K562 (cell line): Measurements from ENCODE around the gene TTC8. TPM values are rescaled to one million over a fixed set of nuclear protein-coding genes. Genes with fewer than 3 reads are reported as not detected.

Experiments used
- ATAC-seq: fragments of 200-7000 bp; cut with Tn5 transposase; 3 replicates; pipeline ENCODE4 v1.9.1; 2020; ENCODE audit warnings: moderate library complexity
- BruUV-seq: library from RNA; stranded (reverse); fragments of 400-500 nt; replicated peaks from 2 replicates; lab custom pipeline; 2021; lab: Mats Ljungman, UMichigan
- CTCF ChIA-PET: fragments of 300-600 bp; formaldehyde crosslinking; extraction: SDS; loops from one replicate; lab custom pipeline; 2021; ENCODE audit warnings: low intra/inter-chr PET ratio; lab: Yijun Ruan, JAX
- POLR2A ChIA-PET: fragments of 300-600, 350-650 bp; sonication (Branson Sonifier 250); formaldehyde crosslinking; extraction: SDS; loops from one replicate; lab custom pipeline; 2021; ENCODE audit warnings: antibody characterized with exemption, inconsistent platforms; lab: Yijun Ruan, JAX
- DNase-seq, 4 experiments: peaks; one replicate each; pipeline versions ENCODE4 v3.0.0 to v3.0.0-alpha.2; 2011 to 2018; ENCODE audit warnings: low spot score in 3 of 4, mixed read lengths in 3 of 4; ENCODE audit errors: extremely low read depth in 1 of 4
- FAIRE-seq: peaks from 2 replicates; lab custom pipeline; 2011; peaks lifted over from hg19 to GRCh38; lab: Jason Lieb, UNC
- H2AFZ ChIP-seq: 2 replicates; pipeline ENCODE4 v1.6.0; 2011; ENCODE audit warnings: low read depth, low read length, control low read depth, inconsistent platforms
- H3K27ac ChIP-seq: fragments of 200-600 bp; 3 replicates; pipeline ENCODE4 v1.8.0; 2011; ENCODE audit warnings: low read depth, mild to moderate bottlenecking, control low read depth, inconsistent platforms, low read length, moderate library complexity, mixed read lengths; ENCODE audit errors: extremely low read depth
- H3K27me3 ChIP-seq, 2 experiments: fragments of 300-600 bp in 1 of 2; 2 replicates in 1 of 2; 3 replicates in 1 of 2; pipeline versions ENCODE4 v1.6.0 to v1.8.0; 2011; ENCODE audit warnings: inconsistent platforms in 2 of 2, low read length in 2 of 2, mild to moderate bottlenecking in 1 of 2, mixed read lengths in 1 of 2, moderate library complexity in 1 of 2; ENCODE audit not compliant: control insufficient read depth in 2 of 2, insufficient read depth in 2 of 2
- H3K36me3 ChIP-seq: fragments of 300-600 bp; 3 replicates; pipeline ENCODE4 v1.8.0; 2011; ENCODE audit warnings: mild to moderate bottlenecking, low read length, inconsistent platforms; ENCODE audit not compliant: control insufficient read depth, insufficient read depth
- H3K4me1 ChIP-seq, 2 experiments: fragments of 200-600 bp in 1 of 2; replicated peaks in 1 of 2; 2 replicates in 1 of 2; 3 replicates in 1 of 2; pipeline versions ENCODE4 v1.5.1 to v1.8.0; 2011; ENCODE audit warnings: inconsistent platforms in 2 of 2, low read length in 2 of 2, mild to moderate bottlenecking in 1 of 2, mixed read lengths in 1 of 2, moderate library complexity in 1 of 2; ENCODE audit not compliant: control insufficient read depth in 2 of 2, insufficient read depth in 2 of 2
- H3K4me2 ChIP-seq: 2 replicates; pipeline ENCODE4 v1.6.1; 2011; ENCODE audit warnings: low read length, control low read depth, inconsistent platforms, mixed read lengths; ENCODE audit not compliant: insufficient read depth
- H3K4me3 ChIP-seq: fragments of 200-600 bp; sonication (generic), shearing (Covaris generic); 2 replicates; pipeline ENCODE4 v1.5.1; 2016; ENCODE audit warnings: control low read depth, inconsistent platforms
- H3K79me2 ChIP-seq: fragments of 200-600 bp; 3 replicates; pipeline ENCODE4 v1.8.0; 2011; ENCODE audit warnings: low read length, inconsistent platforms; ENCODE audit not compliant: control insufficient read depth, insufficient read depth
- H3K9ac ChIP-seq, 2 experiments: 2 replicates each; pipeline versions ENCODE4 v1.6.0 to v1.6.1; 2011; ENCODE audit warnings: low read depth in 2 of 2, low read length in 2 of 2, control low read depth in 1 of 2, inconsistent platforms in 1 of 2, mild to moderate bottlenecking in 1 of 2, mixed read lengths in 1 of 2; ENCODE audit not compliant: insufficient read depth in 1 of 2
- H3K9me1 ChIP-seq: one replicate; pipeline ENCODE4 v1.6.0; 2011; ENCODE audit warnings: inconsistent platforms, mild to moderate bottlenecking, low read length, moderate library complexity; ENCODE audit not compliant: control insufficient read depth, insufficient read depth
- H3K9me3 ChIP-seq: replicated peaks from 2 replicates; pipeline ENCODE4 v1.5.1; 2011; ENCODE audit warnings: low read depth, low read length, inconsistent platforms; ENCODE audit not compliant: control insufficient read depth, insufficient read depth
- H4K20me1 ChIP-seq: replicated peaks from 2 replicates; pipeline ENCODE4 v1.6.1; 2011; ENCODE audit warnings: low read length, inconsistent platforms, mixed read lengths; ENCODE audit not compliant: control insufficient read depth, insufficient read depth
- BRF1 ChIP-seq: IDR thresholded peaks from 3 replicates; pipeline ENCODE4 v1.6.1; 2011; ENCODE audit warnings: borderline replicate concordance, mild to moderate bottlenecking; ENCODE audit not compliant: insufficient read length; ENCODE audit errors: extremely low read depth
- C11orf30 ChIP-seq: fragments of 450-650 bp; IDR thresholded peaks from 2 replicates; pipeline ENCODE4 v1.6.1; 2016; ENCODE audit warnings: low read depth, mild to moderate bottlenecking
- CCAR2 ChIP-seq: fragments of 200-400 bp; formaldehyde crosslinking; IDR thresholded peaks from 2 replicates; pipeline ENCODE4 v1.6.1; 2017; ENCODE audit warnings: mild to moderate bottlenecking, low read depth, low read length
- CHD1 ChIP-seq: fragments of 200-600 bp; sonication (generic); IDR thresholded peaks from one replicate; pipeline ENCODE4 v1.6.1; 2012; ENCODE audit warnings: mild to moderate bottlenecking, moderate library complexity, low read length, inconsistent platforms
- ELF2 ChIP-seq: fragments of 250-450 bp; sonication (Bioruptor Pico); IDR thresholded peaks from 2 replicates; pipeline ENCODE4 v1.5.0; 2021; ENCODE audit warnings: mild to moderate bottlenecking
- EWSR1 ChIP-seq: fragments of 450-650 bp; IDR thresholded peaks from 2 replicates; pipeline ENCODE4 v1.6.1; 2018; ENCODE audit warnings: borderline replicate concordance, mild to moderate bottlenecking, low read depth, moderate library complexity; ENCODE audit not compliant: partially characterized antibody
- HDAC8 ChIP-seq: fragments of 450-650 bp; IDR thresholded peaks from 2 replicates; pipeline ENCODE4 v1.6.1; 2016; ENCODE audit warnings: mild to moderate bottlenecking, missing genetic modification characterization, moderate library complexity, missing compliant biosample characterization
- HEY1 ChIP-seq: fragments of 250-450 bp; sonication (Bioruptor Pico); IDR thresholded peaks from 2 replicates; pipeline ENCODE4 v1.5.0; 2020; ENCODE audit warnings: mild to moderate bottlenecking, moderate library complexity, borderline replicate concordance
- KHSRP ChIP-seq: fragments of 450-650 bp; IDR thresholded peaks from 2 replicates; pipeline ENCODE4 v1.6.1; 2017
- NCOR1 ChIP-seq: fragments of 450-650 bp; IDR thresholded peaks from 2 replicates; pipeline ENCODE4 v1.6.1; 2016; ENCODE audit warnings: mild to moderate bottlenecking, moderate library complexity
- NFYB ChIP-seq: IDR thresholded peaks from 2 replicates; pipeline ENCODE4 v1.6.1; 2011; ENCODE audit warnings: mild to moderate bottlenecking, moderate library complexity; ENCODE audit not compliant: insufficient read length; ENCODE audit errors: extremely low read depth
- RFX7 ChIP-seq: fragments of 250-450 bp; sonication (Bioruptor Pico); IDR thresholded peaks from 2 replicates; pipeline ENCODE4 v1.5.1; 2021; ENCODE audit warnings: mild to moderate bottlenecking
- STAT5A ChIP-seq: IDR thresholded peaks from 2 replicates; pipeline ENCODE4 v1.6.1; 2012; ENCODE audit warnings: low read length, inconsistent platforms, borderline replicate concordance
- THAP12 ChIP-seq: fragments of 250-450 bp; sonication (Bioruptor Pico); IDR thresholded peaks from 2 replicates; pipeline ENCODE4 v1.9.0; 2021; ENCODE audit warnings: mild to moderate bottlenecking, inconsistent platforms
- ZBTB17 ChIP-seq: fragments of 450-650 bp; formaldehyde crosslinking; IDR thresholded peaks from 2 replicates; pipeline ENCODE4 v1.4.0; 2020; ENCODE audit warnings: mild to moderate bottlenecking
- ZC3H4 ChIP-seq: sonication (generic); formaldehyde crosslinking; IDR thresholded peaks from 2 replicates; pipeline ENCODE4 v1.9.0; 2021; ENCODE audit warnings: missing genetic modification reagents, borderline replicate concordance
- ZNF197 ChIP-seq: fragments of 200-800 bp; sonication (Bioruptor generic); IDR thresholded peaks from 2 replicates; pipeline ENCODE4 v1.6.1; 2016; ENCODE audit warnings: low read depth, missing genetic modification characterization, missing compliant biosample characterization
- ZNF23 ChIP-seq: fragments of 250-450 bp; sonication (Bioruptor Pico); IDR thresholded peaks from 2 replicates; pipeline ENCODE4 v1.4.0; 2020; ENCODE audit warnings: mild to moderate bottlenecking
- ZNF57 ChIP-seq: fragments of 450-650 bp; formaldehyde crosslinking; IDR thresholded peaks from 2 replicates; pipeline ENCODE4 v1.4.0; 2020; ENCODE audit warnings: mild to moderate bottlenecking, moderate library complexity
- WGBS: fragments of 100-300 bp; shearing (Covaris generic); methylation state at CpG from one replicate; pipeline ENCODE4 v1.1.6; 2016; ENCODE audit warnings: low coverage, mixed read lengths; ENCODE audit not compliant: insufficient coverage; ENCODE audit errors: missing lambda C conversion rate; 5-methylcytosine and 5-hydroxymethylcytosine counted together
- in situ Hi-C: fragments of 300-500 bp; cut with MboI; formaldehyde crosslinking; loops from 4 replicates; pipeline ENCODE4 v1.15.0; 2018; ENCODE audit warnings: inconsistent platforms, mixed read lengths
- intact Hi-C: fragments of 100-400 bp; cut with micrococcal nuclease; formaldehyde crosslinking; loops from 2 replicates; pipeline ENCODE4 v1.14.2; 2022
- polyA plus RNA-seq, 8 experiments: library from polyadenylated mRNA; depleted of rRNA in 4 of 8; stranded (reverse) in 5 of 8; unstranded in 3 of 8; fragments of >200 nt; fragmentation: Nextera tagmentation in 2 of 8; fragmentation: Illumina TruSeq in 1 of 8; extraction: Ambion mirVana in 2 of 8; extraction: Trizol in 1 of 8; gene quantifications; 2 replicates each; pipeline versions ENCODE4 v1.2.1 to v1.2.3, GENCODE V29; 2011 to 2014; ENCODE audit warnings: inconsistent platforms in 1 of 8, missing spikeins in 1 of 8
- total RNA-seq, 7 experiments: library from RNA; depleted of rRNA in 6 of 7; stranded (reverse); fragments of >200 nt in 6 of 7; fragmentation: Illumina TruSeq in 2 of 7; extraction: Trizol in 2 of 7; gene quantifications; 2 replicates each; pipeline versions ENCODE4 v1.2.1 to v1.2.3, GENCODE V29; 2011 to 2021; ENCODE audit warnings: low replicate concordance in 1 of 7

The TTC8 gene
- total and polyA plus RNA-seq, 9 of the 15 experiments (the other 6 are each of a cell fraction or from before 2014, with no cell fraction given): 7.3 to 22.7 (median 9.6) TPM

DNA sequence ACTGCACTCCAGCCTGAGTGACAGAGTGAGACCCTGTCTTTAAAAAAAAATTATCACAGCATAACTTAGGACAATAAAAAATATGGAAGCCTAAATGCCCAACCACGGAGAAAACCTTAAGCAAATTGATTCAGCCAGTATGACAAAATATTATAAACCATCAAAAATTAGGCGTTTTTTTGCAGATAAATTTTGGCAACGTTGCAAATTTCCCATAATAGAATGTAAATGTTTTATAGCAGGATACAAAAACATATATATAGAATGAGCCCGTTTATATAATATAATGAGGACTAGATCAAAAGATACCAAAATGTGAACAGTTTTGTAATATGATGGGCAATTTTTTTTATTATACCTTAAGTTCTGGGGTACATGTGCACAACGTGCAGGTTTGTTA, 24.9 kb upstream of the TTC8 start (continued):
- TF ChIP-seq STAT5A: no peak
- TF ChIP-seq CCAR2: no peak
- no peak for TF ChIP-seq EWSR1
- TF ChIP-seq HDAC8: no peak
- no peak for TF ChIP-seq ZBTB17 (CRISPR knock-in tag)
- peak; percentile 43; the same call in 1 of the 2 replicates for TF ChIP-seq C11orf30
- no peak for TF ChIP-seq ZC3H4 (CRISPR knock-in tag)
- no peak for TF ChIP-seq ELF2 (CRISPR knock-in tag)

DNA sequence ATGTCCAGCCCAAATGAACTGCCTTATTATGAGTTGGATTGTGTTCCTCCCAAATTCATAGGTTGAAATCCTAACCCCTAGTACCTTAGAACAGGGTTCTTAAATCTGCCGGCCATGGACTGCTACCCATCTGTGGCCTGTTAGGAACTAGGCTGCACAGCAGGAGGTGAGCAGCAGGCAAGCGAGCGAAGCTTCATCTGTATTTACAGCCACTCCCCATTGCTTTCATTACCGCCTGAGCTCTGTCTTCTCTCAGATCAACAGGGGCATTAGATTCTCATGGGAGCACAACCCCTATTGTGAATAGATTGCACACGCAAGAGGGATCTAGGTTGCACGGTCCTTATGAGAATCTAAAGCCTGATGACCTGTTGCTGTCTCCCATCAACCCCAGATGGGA, 21.9 kb upstream of the TTC8 start:
- Histone ChIP-seq H3K27me3 (no peaks in the 10 kb centered on the region), H3K9me1 (no peaks in the 10 kb centered on the region), H3K4me2 (no peak overlapping the region), H3K9ac (no peak overlapping the region), H3K4me3 (no peak overlapping the region), H3K36me3 (no peaks in the 10 kb centered on the region), H3K27ac (no peak overlapping the region), H3K79me2 (no peaks in the 10 kb centered on the region), H2AFZ (peak overlapping the region; percentile 59), H3K9me3 (no peaks in the 10 kb centered on the region), H4K20me1 (no peaks in the 10 kb centered on the region), H3K4me1 (no peaks in the 10 kb centered on the region; a peak in 1 of 5 replicates)
- CTCF ChIA-PET: no interaction called here
- in situ Hi-C loops: no loop called here
- POLR2A ChIA-PET: no interaction called here
- no peak for TF ChIP-seq HEY1
- no peak for TF ChIP-seq KHSRP
- TF ChIP-seq ZNF57 (CRISPR knock-in tag): no peak
- no peak for TF ChIP-seq ZNF23 (CRISPR knock-in tag)
- no peak for TF ChIP-seq THAP12 (CRISPR knock-in tag)
- TF ChIP-seq RFX7: no peak
- TF ChIP-seq NFYB: no peak
- TF ChIP-seq BRF1: no peak
- no peak for TF ChIP-seq NCOR1
- TF ChIP-seq ZNF197: no peak
- no peak for TF ChIP-seq CHD1
- ATAC-seq (no peak; the same call in 2 of the 3 replicates), FAIRE-seq (no peak), DNase-seq (no peak)
- BruUV-seq: no TSS peak
- WGBS: 11% methylated on average over 3 of the region's 6 CpGs
- intact Hi-C loops: no loop called here
